Natural killer cell (primary cell): ENCODE results near the gene VPS52. TPM values are rescaled to one million over a fixed set of nuclear protein-coding genes. Genes with fewer than 3 reads are reported as not detected.

Experiments used
- ATAC-seq, 3 donors: fragments of 150-1000 bp in 2 of 3; fragments of 200-7000 bp in 1 of 3; cut with Tn5 transposase; 1 replicate in 1 of 3; 2 replicates in 2 of 3; pipeline ENCODE4 v1.10.0; 2021; ENCODE audit warnings: mild to moderate bottlenecking in 2 of 3, moderate library complexity in 2 of 3
- DNase-seq, 2 donors: peaks; one replicate each; pipeline versions ENCODE4 v3.0.0 to v3.0.0-alpha.2; 2013 to 2021; ENCODE audit warnings: mixed read lengths in 1 of 2
- H3K27ac ChIP-seq: one replicate; pipeline ENCODE4 v1.5.1; 2013; ENCODE audit warnings: mild to moderate bottlenecking, low read length
- H3K27me3 ChIP-seq: one replicate; pipeline ENCODE4 v1.6.1; 2013; ENCODE audit warnings: low read length; ENCODE audit not compliant: control insufficient read depth, insufficient read depth
- H3K36me3 ChIP-seq: one replicate; pipeline ENCODE4 v1.6.1; 2013; ENCODE audit warnings: low read length; ENCODE audit not compliant: control insufficient read depth, insufficient read depth
- H3K4me1 ChIP-seq: one replicate; pipeline ENCODE4 v1.6.1; 2013; ENCODE audit warnings: low read length; ENCODE audit not compliant: control insufficient read depth, insufficient read depth
- H3K4me3 ChIP-seq: one replicate; pipeline ENCODE4 v1.5.1; 2013; ENCODE audit warnings: low read length
- H3K9me3 ChIP-seq: one replicate; pipeline ENCODE4 v1.6.1; 2013; ENCODE audit warnings: low read length; ENCODE audit not compliant: control insufficient read depth, insufficient read depth
- H3K27ac Mint-ChIP-seq, 2 donors: one replicate each; pipeline ENCODE4 v1.8.0; 2022; ENCODE audit warnings: mild to moderate bottlenecking in 2 of 2, mixed read lengths in 2 of 2, moderate library complexity in 1 of 2
- H3K27me3 Mint-ChIP-seq, 2 donors: one replicate each; pipeline ENCODE4 v1.8.0; 2022; ENCODE audit warnings: low read depth in 2 of 2, mixed read lengths in 2 of 2
- H3K36me3 Mint-ChIP-seq: one replicate; pipeline ENCODE4 v1.8.0; 2022; ENCODE audit warnings: mixed read lengths
- H3K4me1 Mint-ChIP-seq, 2 donors: one replicate each; pipeline ENCODE4 v1.8.0; 2022; ENCODE audit warnings: mixed read lengths in 2 of 2
- H3K4me3 Mint-ChIP-seq: one replicate; pipeline ENCODE4 v1.8.0; 2022; ENCODE audit warnings: mild to moderate bottlenecking, moderate library complexity, mixed read lengths
- H3K9me3 Mint-ChIP-seq, 2 donors: one replicate each; pipeline ENCODE4 v1.8.0; 2022; ENCODE audit warnings: mixed read lengths in 2 of 2
- CTCF ChIP-seq: fragments of 200-600 bp; IDR thresholded peaks from one replicate; pipeline ENCODE4 v1.8.0; 2022; ENCODE audit warnings: antibody characterized with exemption
- WGBS: methylation state at CpG from one replicate; pipeline ENCODE4 v1.1.7; 2013; ENCODE audit warnings: missing lambda C conversion rate; ENCODE audit not compliant: insufficient coverage; 5-methylcytosine and 5-hydroxymethylcytosine counted together
- intact Hi-C: fragments of 100-400 bp; cut with micrococcal nuclease; formaldehyde crosslinking; loops from one replicate; pipeline ENCODE4 v1.14.2; 2022
- total RNA-seq, 4 donors: library from RNA; stranded (reverse); fragments of 120-200 nt in 1 of 4; gene quantifications; one replicate each; pipeline versions ENCODE4 v1.2.3 to v1.2.4, GENCODE V29; 2013 to 2022

Gene VPS52
- total RNA-seq, 3 donors from 2014 or later (not counting 1 experiment from before 2014, with no cell fraction given), result 98.0 to 112 (median 99.4) TPM

- peak in 1 of 2 donors; percentile 43 for DNase-seq
- Histone ChIP-seq H3K36me3 (peaks cover 29% of the 10 kb centered on the region), H3K27me3 (no peaks in the 10 kb centered on the region), H3K4me3 (peak overlapping the region; percentile 91), H3K27ac (peak overlapping the region; percentile 98), H3K4me1 (peaks cover 72% of the 10 kb centered on the region), H3K9me3 (no peaks in the 10 kb centered on the region)
- H3K27ac Mint-ChIP-seq, result peak overlapping the region; percentile 98 to 99
- WGBS, result 69% methylated on average over 45 of the region's 47 CpGs
- no peaks in the 10 kb centered on the region for H3K9me3 Mint-ChIP-seq
- H3K4me3 Mint-ChIP-seq, result peak overlapping the region; percentile 96
- peaks cover 52 to 86% of the 10 kb centered on the region in 2 donors for H3K4me1 Mint-ChIP-seq
- no peaks in the 10 kb centered on the region for H3K27me3 Mint-ChIP-seq
- H3K36me3 Mint-ChIP-seq, result peaks cover 23% of the 10 kb centered on the region
- no peak for TF ChIP-seq CTCF
- ATAC-seq, result no peak
- intact Hi-C loops, result loop anchor here (1.0 kb wide), 2 partner anchors 38 to 76 kb away; partner anchors contain the start of genes B3GALT4 and KIFC1
Observed at GRCh38 chr6:33314943-33315792, 43.5 kb upstream of the VPS52 start.

GRCh38 chr6:33314515-33314942, 42.9 kb upstream of the VPS52 start:
- 23% methylated on average over 3 of the region's 10 CpGs for WGBS
- DNase-seq (peak; percentile 55 to 93), ATAC-seq (peak; percentile 32 to 52 (median 40))
- intact Hi-C loops, result loop anchor here (1.0 kb wide), 2 partner anchors 37 to 77 kb away; partner anchors contain the start of genes B3GALT4 and KIFC1
- no peak for TF ChIP-seq CTCF
- H3K36me3 ChIP-seq, result peaks cover 23% of the 10 kb centered on the region
- H3K9me3 ChIP-seq, result no peaks in the 10 kb centered on the region
- H3K4me3 ChIP-seq, result peak overlapping the region; percentile 91
- H3K4me3 Mint-ChIP-seq, result peak overlapping the region; percentile 96
- no peaks in the 10 kb centered on the region for H3K9me3 Mint-ChIP-seq
- H3K27ac ChIP-seq, result peak overlapping the region; percentile 98
- H3K27me3 ChIP-seq, result no peaks in the 10 kb centered on the region
- H3K36me3 Mint-ChIP-seq, result peaks cover 16% of the 10 kb centered on the region
- H3K27ac Mint-ChIP-seq, result peak overlapping the region; percentile 98 to 99
- H3K27me3 Mint-ChIP-seq, result no peaks in the 10 kb centered on the region
- peaks cover 46 to 80% of the 10 kb centered on the region in 2 donors for H3K4me1 Mint-ChIP-seq
- peaks cover 66% of the 10 kb centered on the region for H3K4me1 ChIP-seq

GRCh38 chr6:33313709-33314514, 42.2 kb upstream of the VPS52 start, which contains the start of gene TAPBP:
TAPBP (minus strand) TSS chr6:33314078; CDS start chr6:33314041, 37 bp downstream.
- peak; percentile 84 to 96 for DNase-seq
- WGBS, result under 1% methylated on average over 43 of the region's 47 CpGs
- ATAC-seq, result peak; percentile 56 to 73 (median 68)
- Histone ChIP-seq H3K27me3 (no peaks in the 10 kb centered on the region), H3K36me3 (peaks cover 17% of the 10 kb centered on the region), H3K4me1 (peaks cover 59% of the 10 kb centered on the region), H3K9me3 (no peaks in the 10 kb centered on the region), H3K27ac (peak within 1 kb of the TSS; percentile 98), H3K4me3 (peak within 1 kb of the TSS; percentile 91)
- Mint-ChIP-seq H3K27me3 (no peaks in the 10 kb centered on the region), H3K4me1 (peaks cover 40 to 74% of the 10 kb centered on the region in 2 donors), H3K4me3 (peak within 1 kb of the TSS; percentile 96), H3K9me3 (no peaks in the 10 kb centered on the region), H3K36me3 (peaks cover 10% of the 10 kb centered on the region), H3K27ac (peak within 1 kb of the TSS; percentile 98 to 99)
- no peak for TF ChIP-seq CTCF
- intact Hi-C loops, result loop anchor here (1.0 to 2.0 kb wide), 4 partner anchors 15 to 105 kb away; partner anchors contain the start of genes B3GALT4, CUTA, KIFC1 and RGL2
